Measurements from ENCODE around the gene CBX4.

Gene CBX4

DNA sequence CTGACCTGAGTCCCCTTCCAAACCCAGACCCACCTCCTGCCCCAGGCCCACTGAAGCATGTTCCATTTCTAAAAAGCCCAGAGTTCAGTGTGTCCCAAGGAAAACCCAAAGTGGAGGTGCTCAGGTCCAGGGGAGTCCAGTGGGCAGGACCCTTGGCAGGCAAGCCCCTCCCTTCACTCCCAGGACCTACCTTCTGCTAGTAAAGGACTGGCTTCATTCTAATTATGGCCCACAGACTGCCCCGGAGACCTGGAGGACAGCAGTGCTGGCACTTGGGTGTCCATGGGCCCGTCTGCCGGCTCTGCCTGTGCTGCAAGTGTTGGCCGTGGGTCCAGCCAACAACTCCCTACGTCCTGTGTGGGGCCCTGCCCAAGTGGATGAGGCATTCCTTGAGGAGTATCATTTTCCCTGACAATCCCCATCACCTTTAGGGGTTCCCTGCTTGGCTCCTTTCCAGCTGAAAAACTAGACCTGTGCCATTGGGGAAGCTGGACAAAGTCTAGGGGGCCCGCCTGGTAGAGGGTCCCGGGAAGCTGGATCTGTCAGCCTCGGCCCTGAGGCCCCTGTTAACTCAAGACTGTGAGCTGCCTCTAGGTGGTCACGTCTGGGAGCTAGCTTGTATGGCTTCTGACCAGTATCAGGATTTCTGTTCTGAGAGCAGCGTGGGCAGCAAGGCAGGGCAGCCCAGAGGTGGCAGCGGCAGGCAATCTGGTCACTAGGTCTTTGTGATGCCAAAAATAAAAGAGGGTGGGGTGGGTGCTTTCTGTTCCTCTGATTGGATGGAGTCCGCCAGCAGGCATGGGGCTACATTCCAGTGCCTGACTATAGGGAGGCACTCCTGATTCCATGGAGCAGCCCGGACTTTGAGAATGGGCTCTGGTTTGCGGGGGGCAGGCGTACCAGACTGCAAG, 53.1 kb downstream of the CBX4 start:
- DNase-seq: no peak

DNA sequence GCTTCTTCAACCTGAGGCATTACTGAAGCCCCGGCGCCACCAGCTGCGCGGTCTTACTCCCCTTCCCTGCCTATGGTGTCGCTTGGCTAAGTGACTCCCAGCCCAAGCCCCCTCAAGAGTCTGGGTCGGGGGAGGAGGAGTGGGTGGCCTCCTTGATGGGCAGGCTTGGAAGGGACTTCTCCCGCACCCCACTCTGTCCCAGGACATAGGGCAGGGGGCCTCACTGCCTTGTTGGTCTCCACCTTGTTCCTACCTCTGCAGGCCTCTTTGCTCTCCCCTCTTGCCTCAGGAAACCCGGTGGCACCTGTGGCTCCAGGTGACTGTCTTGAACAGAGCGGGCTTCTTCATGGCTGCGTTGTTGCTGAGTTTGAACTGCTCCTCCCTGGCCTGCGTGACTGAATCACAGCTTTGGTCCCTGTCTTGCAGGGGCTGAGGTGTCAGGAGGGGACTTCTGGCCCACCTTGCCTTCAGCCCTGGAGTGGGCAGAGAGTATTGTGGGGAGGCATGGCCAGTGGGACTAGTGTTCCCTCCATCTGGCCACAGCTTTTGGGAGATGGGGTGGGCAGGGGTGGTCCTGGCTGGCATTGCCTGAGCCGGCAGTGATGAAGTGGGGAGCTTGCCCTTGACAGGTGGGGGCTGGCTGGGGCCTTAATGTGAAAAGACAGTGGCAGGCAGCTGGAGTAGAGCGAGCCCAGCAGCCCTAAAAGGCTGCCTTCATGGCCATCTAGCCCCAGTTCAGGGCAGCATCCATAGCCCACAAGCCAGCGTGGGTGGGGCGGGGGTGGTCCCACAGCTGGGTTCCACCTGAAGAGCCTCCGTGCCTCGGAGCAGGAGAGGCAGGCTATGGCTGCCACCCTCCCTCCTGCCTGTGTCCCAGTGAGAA, 54.0 kb downstream of the CBX4 start:
- no peak for DNase-seq

DNA sequence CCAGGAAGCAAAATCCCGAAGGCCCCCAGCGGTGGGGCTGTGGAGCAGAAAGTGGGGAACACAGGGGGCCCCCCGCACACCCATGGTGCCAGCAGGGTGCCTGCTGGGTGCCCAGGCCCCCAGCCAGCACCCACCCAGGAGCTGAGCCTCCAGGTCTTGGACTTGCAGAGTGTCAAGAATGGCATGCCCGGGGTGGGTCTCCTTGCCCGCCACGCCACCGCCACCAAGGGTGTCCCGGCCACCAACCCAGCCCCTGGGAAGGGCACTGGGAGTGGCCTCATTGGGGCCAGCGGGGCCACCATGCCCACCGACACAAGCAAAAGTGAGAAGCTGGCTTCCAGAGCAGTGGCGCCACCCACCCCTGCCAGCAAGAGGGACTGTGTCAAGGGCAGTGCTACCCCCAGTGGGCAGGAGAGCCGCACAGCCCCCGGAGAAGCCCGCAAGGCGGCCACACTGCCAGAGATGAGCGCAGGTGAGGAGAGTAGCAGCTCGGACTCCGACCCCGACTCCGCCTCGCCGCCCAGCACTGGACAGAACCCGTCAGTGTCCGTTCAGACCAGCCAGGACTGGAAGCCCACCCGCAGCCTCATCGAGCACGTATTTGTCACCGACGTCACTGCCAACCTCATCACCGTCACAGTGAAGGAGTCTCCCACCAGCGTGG, 54.8 kb downstream of the CBX4 start:
- no peak for DNase-seq

DNA sequence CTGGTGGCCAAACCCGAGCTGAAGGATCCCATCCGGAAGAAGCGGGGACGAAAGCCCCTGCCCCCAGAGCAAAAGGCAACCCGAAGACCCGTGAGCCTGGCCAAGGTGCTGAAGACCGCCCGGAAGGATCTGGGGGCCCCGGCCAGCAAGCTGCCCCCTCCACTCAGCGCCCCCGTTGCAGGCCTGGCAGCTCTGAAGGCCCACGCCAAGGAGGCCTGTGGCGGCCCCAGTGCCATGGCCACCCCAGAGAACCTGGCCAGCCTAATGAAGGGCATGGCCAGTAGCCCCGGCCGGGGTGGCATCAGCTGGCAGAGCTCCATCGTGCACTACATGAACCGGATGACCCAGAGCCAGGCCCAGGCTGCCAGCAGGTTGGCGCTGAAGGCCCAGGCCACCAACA, 55.3 kb downstream of the CBX4 start:
- no peak for DNase-seq
